Measurements from ENCODE around the gene ZRANB3.
"Not testable (repeated sequence)": the region's sequence is repeated elsewhere in the genome, so short reads cannot be mapped to it uniquely, and the experiment has no call there.

The ZRANB3 gene

DNA sequence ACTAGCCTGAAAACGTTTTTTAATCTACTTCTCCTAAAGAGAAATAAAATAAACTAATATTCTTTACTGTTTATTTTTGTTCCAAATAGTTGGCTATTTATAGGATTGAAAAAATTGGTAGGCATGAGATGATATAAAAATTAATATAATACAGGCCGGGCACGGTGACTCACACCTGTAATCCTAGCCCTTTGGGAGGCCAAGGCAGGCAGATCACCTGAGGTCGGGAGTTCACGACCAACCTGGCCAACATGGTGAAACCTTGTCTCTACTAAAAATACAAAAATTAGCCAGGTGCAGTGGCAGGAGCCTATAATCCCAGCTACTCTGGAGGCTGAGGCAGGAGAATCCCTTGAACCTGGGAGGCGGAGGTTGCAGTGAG, 409.4 kb downstream of the ZRANB3 start:
- not testable (repeated sequence) for H3K9me3 Mint-ChIP-seq; DNase-seq; ATAC-seq (replicated peaks); H3K27me3 Mint-ChIP-seq; H3K27ac Mint-ChIP-seq; H3K4me1 Mint-ChIP-seq; H3K4me3 Mint-ChIP-seq
- H3K36me3 Mint-ChIP-seq = peaks cover 35 to 42% of the 10 kb centered on the region in 2 donors

- no peak overlapping the region for H3K4me3 Mint-ChIP-seq
- no peaks in the 10 kb centered on the region for H3K27me3 Mint-ChIP-seq
- H3K9me3 Mint-ChIP-seq = peaks cover 6 to 8% of the 10 kb centered on the region in 2 donors
- H3K27ac Mint-ChIP-seq = no peak overlapping the region
- ATAC-seq (replicated peaks) (no peak), DNase-seq (no peak)
- peaks cover 0 to 10% of the 10 kb centered on the region in 2 donors for H3K4me1 Mint-ChIP-seq
- H3K36me3 Mint-ChIP-seq = peaks cover 35 to 42% of the 10 kb centered on the region in 2 donors
These were observed 409.9 kb downstream of the ZRANB3 start for GRCh38 chr2:135121016-135121657.

GRCh38 chr2:135119582-135119981, 411.4 kb downstream of the ZRANB3 start:
- Mint-ChIP-seq H3K9me3 (peaks cover 6 to 8% of the 10 kb centered on the region in 2 donors), H3K4me3 (no peak overlapping the region), H3K27ac (no peak overlapping the region), H3K36me3 (peaks cover 36 to 43% of the 10 kb centered on the region in 2 donors), H3K4me1 (peaks cover 0 to 10% of the 10 kb centered on the region in 2 donors), H3K27me3 (no peaks in the 10 kb centered on the region)
- DNase-seq = no peak
- no peak for ATAC-seq (replicated peaks)

GRCh38 chr2:135113322-135113721, 417.7 kb downstream of the ZRANB3 start:
- ATAC-seq (replicated peaks) (no peak), DNase-seq (no peak)
- Mint-ChIP-seq H3K27ac (no peak overlapping the region), H3K4me3 (no peak overlapping the region), H3K9me3 (peaks cover 6 to 8% of the 10 kb centered on the region in 2 donors), H3K36me3 (peaks cover 28 to 45% of the 10 kb centered on the region in 2 donors), H3K27me3 (no peaks in the 10 kb centered on the region), H3K4me1 (peaks cover 2 to 13% of the 10 kb centered on the region in 2 donors)

GRCh38 chr2:135105513-135106316, 425.3 kb downstream of the ZRANB3 start:
- H3K9me3 Mint-ChIP-seq; DNase-seq; H3K27me3 Mint-ChIP-seq; ATAC-seq (replicated peaks); H3K4me3 Mint-ChIP-seq: not testable (repeated sequence)
- peaks cover 39 to 65% of the 10 kb centered on the region in 2 donors for H3K36me3 Mint-ChIP-seq
- peak overlapping the region; percentile 20 for H3K27ac Mint-ChIP-seq
- H3K4me1 Mint-ChIP-seq = peaks cover 3 to 11% of the 10 kb centered on the region in 2 donors

DNA sequence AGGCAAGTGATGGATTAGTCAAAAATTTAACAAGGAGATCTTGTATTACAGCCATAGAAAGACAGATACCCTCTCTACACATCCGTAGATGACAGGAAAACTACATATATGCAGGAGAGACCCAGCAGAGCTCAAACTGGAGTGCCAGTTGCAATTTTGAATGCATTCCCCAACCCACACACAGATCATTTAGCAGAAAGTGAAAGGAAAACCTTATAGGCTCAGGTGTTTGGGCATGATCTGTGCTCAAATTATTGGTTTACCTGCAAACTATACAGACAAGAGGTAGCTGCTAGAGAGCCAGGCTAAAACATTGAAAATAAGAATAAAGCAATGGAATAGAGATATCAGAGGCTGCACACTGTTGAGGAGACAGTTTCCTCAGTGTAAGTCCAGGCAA, 427.2 kb downstream of the ZRANB3 start:
- Mint-ChIP-seq H3K4me1 (peaks cover 2 to 8% of the 10 kb centered on the region in 2 donors), H3K27me3 (no peaks in the 10 kb centered on the region), H3K4me3 (no peak overlapping the region), H3K36me3 (peaks cover 41 to 67% of the 10 kb centered on the region in 2 donors), H3K27ac (no peak overlapping the region), H3K9me3 (peaks cover 0 to 3% of the 10 kb centered on the region in 2 donors)
- DNase-seq (no peak), ATAC-seq (replicated peaks) (no peak)

- H3K9me3 Mint-ChIP-seq = no peaks in the 10 kb centered on the region
- H3K27me3 Mint-ChIP-seq = no peaks in the 10 kb centered on the region
- peaks cover 43 to 59% of the 10 kb centered on the region in 2 donors for H3K36me3 Mint-ChIP-seq
- no peak overlapping the region for H3K4me3 Mint-ChIP-seq
- no peak for DNase-seq
- no peak overlapping the region for H3K27ac Mint-ChIP-seq
- H3K4me1 Mint-ChIP-seq = peaks cover 2 to 8% of the 10 kb centered on the region in 2 donors
- no peak for ATAC-seq (replicated peaks)
These were observed 431.1 kb downstream of the ZRANB3 start for GRCh38 chr2:135099802-135100483.

DNA sequence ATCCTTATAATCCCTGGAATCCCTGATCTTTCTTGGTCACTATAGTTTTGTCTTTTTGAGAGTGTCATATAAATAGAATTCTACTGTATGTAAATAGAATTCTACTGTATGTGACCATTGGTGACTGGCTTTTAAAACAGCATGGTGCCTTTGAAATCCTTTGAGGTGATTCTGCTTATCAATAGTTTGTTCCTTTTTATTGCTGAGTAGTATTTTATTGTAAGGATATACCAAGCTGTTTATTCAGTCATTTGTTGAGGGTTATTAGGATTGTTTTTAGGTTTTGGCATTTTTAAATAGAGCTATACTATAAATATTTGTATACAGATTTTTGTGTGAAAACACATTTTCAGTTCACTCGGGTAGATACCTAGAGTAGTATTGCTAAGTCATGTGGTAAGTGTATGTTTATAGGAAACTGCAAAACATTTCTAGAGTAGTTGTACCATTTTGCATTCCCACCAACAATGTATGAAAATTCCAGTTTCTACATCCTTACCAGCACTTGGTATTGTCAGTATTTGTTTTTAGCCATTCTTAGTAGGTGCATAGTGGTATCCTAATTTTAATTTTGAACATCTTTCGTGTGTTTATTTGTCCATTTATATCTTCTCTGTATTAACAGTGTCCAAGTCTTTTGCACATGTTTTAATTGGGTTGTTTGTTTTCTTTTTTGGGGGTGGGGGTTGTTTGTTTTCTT, 433.3 kb downstream of the ZRANB3 start:
- H3K9me3 Mint-ChIP-seq = no peaks in the 10 kb centered on the region
- H3K27ac Mint-ChIP-seq = no peak overlapping the region
- peaks cover 41 to 60% of the 10 kb centered on the region in 2 donors for H3K36me3 Mint-ChIP-seq
- no peak overlapping the region for H3K4me3 Mint-ChIP-seq
- peaks cover 2 to 8% of the 10 kb centered on the region in 2 donors for H3K4me1 Mint-ChIP-seq
- DNase-seq (no peak), ATAC-seq (replicated peaks) (no peak)
- no peaks in the 10 kb centered on the region for H3K27me3 Mint-ChIP-seq

GRCh38 chr2:135096665-135097446, 434.2 kb downstream of the ZRANB3 start:
- Mint-ChIP-seq H3K4me1 (peaks cover 2 to 8% of the 10 kb centered on the region in 2 donors), H3K36me3 (peaks cover 43 to 60% of the 10 kb centered on the region in 2 donors)
- no peak for ATAC-seq (replicated peaks)

DNA sequence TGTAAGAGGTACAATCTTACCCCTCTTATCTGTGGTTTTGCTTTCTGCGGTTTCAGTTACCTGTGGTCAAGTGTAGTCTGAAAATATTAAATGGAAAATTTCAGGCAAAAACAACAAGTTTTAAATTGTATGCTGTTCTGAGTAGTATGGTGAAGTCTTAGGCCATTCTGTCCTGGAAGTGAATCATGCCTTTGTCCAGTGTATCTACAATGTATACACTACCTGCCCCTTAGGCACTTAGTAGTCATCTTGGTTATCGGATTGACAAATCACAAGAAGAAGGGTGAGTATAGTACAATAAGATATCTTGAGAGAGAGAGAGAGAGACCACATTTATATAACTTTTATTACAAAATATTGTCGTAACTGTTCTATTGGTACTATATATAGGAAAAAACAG, 435.4 kb downstream of the ZRANB3 start:
- H3K9me3 Mint-ChIP-seq = no peaks in the 10 kb centered on the region
- H3K36me3 Mint-ChIP-seq = peaks cover 41 to 56% of the 10 kb centered on the region in 2 donors
- H3K27ac Mint-ChIP-seq = no peak overlapping the region
- no peak for ATAC-seq (replicated peaks)
- no peak overlapping the region for H3K4me3 Mint-ChIP-seq
- DNase-seq = no peak
- peaks cover 2 to 8% of the 10 kb centered on the region in 2 donors for H3K4me1 Mint-ChIP-seq
- H3K27me3 Mint-ChIP-seq = no peaks in the 10 kb centered on the region

More at GRCh38 chr2:135096665-135097446, 434.2 kb downstream of the ZRANB3 start:
- Mint-ChIP-seq H3K27me3 (no peaks in the 10 kb centered on the region), H3K9me3 (no peaks in the 10 kb centered on the region), H3K4me3 (no peak overlapping the region), H3K27ac (no peak overlapping the region)
- no peak for DNase-seq

DNA sequence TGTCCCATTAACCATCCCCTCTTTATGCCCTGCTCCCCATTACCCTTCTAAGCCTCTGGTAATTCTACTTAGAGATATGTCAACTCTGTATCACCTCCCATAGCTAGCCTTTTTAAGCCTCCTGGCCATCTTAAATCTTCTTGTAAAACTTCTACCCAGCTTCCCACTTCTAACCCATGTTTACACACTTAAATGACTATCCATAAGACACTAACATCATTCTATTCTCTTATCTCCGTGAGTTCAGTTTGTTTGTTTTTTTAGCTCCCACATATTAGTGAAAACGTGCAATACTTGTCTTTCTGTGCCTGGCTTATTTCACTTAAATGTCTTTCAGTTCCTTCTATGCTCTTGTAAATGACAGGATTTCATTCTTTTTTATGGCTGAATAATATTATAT, 436.5 kb downstream of the ZRANB3 start:
- no peak overlapping the region for H3K27ac Mint-ChIP-seq
- H3K36me3 Mint-ChIP-seq = peaks cover 39 to 53% of the 10 kb centered on the region in 2 donors
- no peaks in the 10 kb centered on the region for H3K9me3 Mint-ChIP-seq
- DNase-seq (no peak), ATAC-seq (replicated peaks) (no peak)
- H3K4me1 Mint-ChIP-seq = peaks cover 2 to 8% of the 10 kb centered on the region in 2 donors
- H3K4me3 Mint-ChIP-seq = no peak overlapping the region
- H3K27me3 Mint-ChIP-seq = no peaks in the 10 kb centered on the region

GRCh38 chr2:135093670-135094330, 437.2 kb downstream of the ZRANB3 start:
- H3K27me3 Mint-ChIP-seq = no peaks in the 10 kb centered on the region
- peak overlapping the region; percentile 20 for H3K27ac Mint-ChIP-seq
- peaks cover 2 to 8% of the 10 kb centered on the region in 2 donors for H3K4me1 Mint-ChIP-seq
- ATAC-seq (replicated peaks) = no peak
- peaks cover 44 to 53% of the 10 kb centered on the region in 2 donors for H3K36me3 Mint-ChIP-seq
- H3K9me3 Mint-ChIP-seq = peaks cover 0 to 2% of the 10 kb centered on the region in 2 donors
- H3K4me3 Mint-ChIP-seq = no peak overlapping the region
- no peak for DNase-seq

DNA sequence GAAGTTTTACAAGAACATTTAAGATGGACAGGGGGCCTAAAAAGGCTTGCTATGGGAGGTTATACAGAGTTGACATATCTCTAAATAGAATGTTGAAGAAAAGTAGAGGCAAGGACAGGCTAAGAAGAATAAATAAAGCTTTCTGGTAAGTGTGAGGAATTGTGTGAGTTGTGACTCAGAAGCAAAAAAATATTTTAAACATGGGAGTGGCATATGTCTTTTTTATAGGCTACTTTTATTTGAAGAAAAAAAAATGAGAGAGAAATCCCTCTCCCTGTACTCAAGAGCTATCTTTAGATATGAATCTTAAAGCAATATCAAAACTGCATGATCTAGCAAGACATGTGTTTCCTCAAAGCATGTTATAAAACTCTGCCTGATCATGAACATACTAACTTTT, 437.8 kb downstream of the ZRANB3 start:
- H3K4me1 Mint-ChIP-seq = peaks cover 2 to 7% of the 10 kb centered on the region in 2 donors
- no peak for DNase-seq
- H3K27ac Mint-ChIP-seq = peak overlapping the region; percentile 20
- no peak overlapping the region for H3K4me3 Mint-ChIP-seq
- H3K27me3 Mint-ChIP-seq = no peaks in the 10 kb centered on the region
- ATAC-seq (replicated peaks) = no peak
- H3K36me3 Mint-ChIP-seq = peaks cover 44 to 54% of the 10 kb centered on the region in 2 donors
- peaks cover 0 to 2% of the 10 kb centered on the region in 2 donors for H3K9me3 Mint-ChIP-seq
